H9 (cell line): Measurements from ENCODE around the gene GDI1. TPM values are rescaled to one million over a fixed set of nuclear protein-coding genes. Genes with fewer than 3 reads are reported as not detected.
A peak's percentile ranks its signal among the peaks of the same experiment; 100 is the strongest.

Experiments used
- DNase-seq: peaks from one replicate; pipeline ENCODE4 v3.0.0-alpha.2; 2017
- H2AFZ ChIP-seq: one replicate; pipeline ENCODE4 v1.6.1; 2013; ENCODE audit warnings: mild to moderate bottlenecking, low read length, control low read depth, moderate library complexity
- H2AK5ac ChIP-seq: 2 replicates; pipeline ENCODE4 v1.6.1; 2013; ENCODE audit warnings: low read length, control low read depth, mixed read lengths; ENCODE audit not compliant: insufficient read length
- H2BK120ac ChIP-seq: one replicate; pipeline ENCODE4 v1.6.1; 2013; ENCODE audit warnings: low read depth, mild to moderate bottlenecking, low read length, control low read depth, inconsistent platforms; ENCODE audit not compliant: poor library complexity, severe bottlenecking
- H2BK12ac ChIP-seq: 2 replicates; pipeline ENCODE4 v1.6.1; 2013; ENCODE audit warnings: low read length, control low read depth, mixed read lengths, low read depth; ENCODE audit not compliant: insufficient read length
- H2BK15ac ChIP-seq: 2 replicates; pipeline ENCODE4 v1.6.1; 2013; ENCODE audit warnings: low read depth, low read length, control low read depth
- H2BK20ac ChIP-seq: one replicate; pipeline ENCODE4 v1.6.1; 2013; ENCODE audit warnings: low read depth, mild to moderate bottlenecking, low read length, control low read depth, inconsistent platforms; ENCODE audit not compliant: poor library complexity, severe bottlenecking
- H2BK5ac ChIP-seq: 2 replicates; pipeline ENCODE4 v1.6.1; 2013; ENCODE audit warnings: low read length, control low read depth, mixed read lengths; ENCODE audit not compliant: insufficient read length
- H3K14ac ChIP-seq: 2 replicates; pipeline ENCODE4 v1.6.1; 2013; ENCODE audit warnings: low read length, control low read depth; ENCODE audit not compliant: insufficient read depth
- H3K18ac ChIP-seq: 2 replicates; pipeline ENCODE4 v1.6.1; 2013; ENCODE audit warnings: low read depth, mild to moderate bottlenecking, mixed read lengths, low read length, control low read depth; ENCODE audit not compliant: insufficient read length
- H3K23ac ChIP-seq: 2 replicates; pipeline ENCODE4 v1.6.1; 2013; ENCODE audit warnings: low read length, control low read depth, mixed read lengths, low read depth; ENCODE audit not compliant: insufficient read length
- H3K23me2 ChIP-seq: 2 replicates; pipeline ENCODE4 v1.6.1; 2013; ENCODE audit warnings: low read depth, mild to moderate bottlenecking, mixed read lengths, low read length, control low read depth; ENCODE audit not compliant: insufficient read length, poor library complexity, severe bottlenecking
- H3K27ac ChIP-seq: 2 replicates; pipeline ENCODE4 v1.5.1; 2013; ENCODE audit warnings: low read length, control low read depth, mixed read lengths, low read depth; ENCODE audit not compliant: insufficient read length
- H3K27me3 ChIP-seq: 2 replicates; pipeline ENCODE4 v1.6.1; 2013; ENCODE audit warnings: low read length, control low read depth, inconsistent platforms; ENCODE audit not compliant: insufficient read depth
- H3K4ac ChIP-seq: 2 replicates; pipeline ENCODE4 v1.6.1; 2013; ENCODE audit warnings: low read depth, mild to moderate bottlenecking, control low read depth, inconsistent platforms, low read length, moderate library complexity
- H3K4me1 ChIP-seq: 2 replicates; pipeline ENCODE4 v1.6.1; 2013; ENCODE audit warnings: low read length, control low read depth, inconsistent platforms; ENCODE audit not compliant: insufficient read depth
- H3K4me2 ChIP-seq: 2 replicates; pipeline ENCODE4 v1.6.1; 2013; ENCODE audit warnings: low read length, control low read depth, mixed read lengths; ENCODE audit not compliant: insufficient read length, insufficient read depth
- H3K56ac ChIP-seq: 2 replicates; pipeline ENCODE4 v1.6.1; 2013; ENCODE audit warnings: low read depth, mild to moderate bottlenecking, mixed read lengths, low read length, control low read depth; ENCODE audit not compliant: insufficient read length
- H3K79me1 ChIP-seq: 2 replicates; pipeline ENCODE4 v1.6.1; 2013; ENCODE audit warnings: low read depth, mild to moderate bottlenecking, moderate library complexity, low read length, control low read depth, inconsistent platforms; ENCODE audit not compliant: insufficient read depth, poor library complexity, severe bottlenecking
- H3K79me2 ChIP-seq: 2 replicates; pipeline ENCODE4 v1.6.1; 2013; ENCODE audit warnings: low read length, control low read depth, inconsistent platforms; ENCODE audit not compliant: insufficient read depth
- H3K9ac ChIP-seq: 2 replicates; pipeline ENCODE4 v1.6.1; 2013; ENCODE audit warnings: low read length, control low read depth, mixed read lengths; ENCODE audit not compliant: insufficient read length; ENCODE audit errors: extremely low read depth
- H3K9me3 ChIP-seq: one replicate; pipeline ENCODE4 v1.6.1; 2013; ENCODE audit warnings: low read depth, low read length, inconsistent platforms; ENCODE audit not compliant: control insufficient read depth
- H3T11ph ChIP-seq: one replicate; pipeline ENCODE4 v1.6.1; 2013; ENCODE audit warnings: mild to moderate bottlenecking, low read length, control low read depth, inconsistent platforms
- H4K20me1 ChIP-seq: one replicate; pipeline ENCODE4 v1.6.1; 2013; ENCODE audit not compliant: control insufficient read depth, insufficient read length, insufficient read depth
- H4K5ac ChIP-seq: 2 replicates; pipeline ENCODE4 v1.6.1; 2013; ENCODE audit warnings: low read depth, mild to moderate bottlenecking, mixed read lengths, low read length, control low read depth; ENCODE audit not compliant: insufficient read length
- H4K8ac ChIP-seq: replicated peaks from 2 replicates; pipeline ENCODE4 v1.6.1; 2013; ENCODE audit warnings: low read length, control low read depth, mixed read lengths, low read depth; ENCODE audit not compliant: insufficient read length
- H4K91ac ChIP-seq: 2 replicates; pipeline ENCODE4 v1.6.1; 2013; ENCODE audit warnings: low read depth, mild to moderate bottlenecking, moderate library complexity, mixed read lengths, low read length, control low read depth; ENCODE audit not compliant: insufficient read length
- H3K27ac Mint-ChIP-seq, 3 experiments: 2 replicates in 2 of 3; 3 replicates in 1 of 3; pipeline ENCODE4 v1.8.0; 2020 to 2021; ENCODE audit warnings: mixed read lengths in 3 of 3, mild to moderate bottlenecking in 1 of 3, moderate library complexity in 1 of 3
- H3K27me3 Mint-ChIP-seq: 2 replicates; pipeline ENCODE4 v1.8.0; 2021; ENCODE audit warnings: low read depth, mild to moderate bottlenecking, moderate library complexity, mixed read lengths
- H3K36me3 Mint-ChIP-seq, 3 experiments: 2 replicates in 2 of 3; 3 replicates in 1 of 3; pipeline ENCODE4 v1.8.0; 2020 to 2021; ENCODE audit warnings: low read depth in 3 of 3, mixed read lengths in 3 of 3; ENCODE audit not compliant: insufficient read depth in 1 of 3
- H3K4me1 Mint-ChIP-seq, 2 experiments: 2 replicates each; pipeline ENCODE4 v1.8.0; 2020; ENCODE audit warnings: mixed read lengths in 2 of 2
- H3K4me3 Mint-ChIP-seq, 2 experiments: 2 replicates in 1 of 2; 3 replicates in 1 of 2; pipeline ENCODE4 v1.8.0; 2020 to 2021; ENCODE audit warnings: mild to moderate bottlenecking in 2 of 2, mixed read lengths in 2 of 2, moderate library complexity in 1 of 2
- H3K9me3 Mint-ChIP-seq, 2 experiments: 2 replicates in 1 of 2; 3 replicates in 1 of 2; pipeline ENCODE4 v1.8.0; 2020; ENCODE audit warnings: mild to moderate bottlenecking in 2 of 2, mixed read lengths in 2 of 2, moderate library complexity in 1 of 2
- CTCF ChIP-seq: fragments of 200-600 bp; sonication (generic); conservative IDR thresholded peaks from 3 replicates; pipeline ENCODE4 v1.8.0; 2021; ENCODE audit warnings: antibody characterized with exemption, mild to moderate bottlenecking
- WGBS: extraction: QIAGEN DNeasy Blood & Tissue Kit; methylation state at CpG from one replicate; pipeline ENCODE4 v1.1.7; 2013; ENCODE audit warnings: missing lambda C conversion rate, low lambda C conversion rate, mixed read lengths; ENCODE audit not compliant: insufficient read length; ENCODE audit errors: extremely low coverage; 5-methylcytosine and 5-hydroxymethylcytosine counted together
- total RNA-seq: library from RNA; stranded (reverse); gene quantifications from 2 replicates; pipeline ENCODE4 v1.2.1, GENCODE V29; 2021

GDI1 gene
- total RNA-seq, 1 experiment from 2014 or later = 111 TPM

- Histone ChIP-seq H3K14ac (no peak overlapping the region), H2BK12ac (no peak overlapping the region), H3K4me1 (no peaks in the 10 kb centered on the region), H2BK5ac (no peak overlapping the region), H2BK120ac (no peak overlapping the region), H2AFZ (no peak overlapping the region), H3K27me3 (no peaks in the 10 kb centered on the region; the same call in 1 of the 2 replicates), H2BK20ac (no peak overlapping the region), H3K9me3 (peaks cover 9% of the 10 kb centered on the region), H3K79me1 (no peaks in the 10 kb centered on the region), H4K8ac (no peak overlapping the region), H4K5ac (no peak overlapping the region), H3T11ph (no peak overlapping the region), H4K91ac (no peak overlapping the region), H3K56ac (no peak overlapping the region), H3K27ac (no peak overlapping the region), H3K9ac (no peak overlapping the region), H2AK5ac (no peak overlapping the region), H2BK15ac (no peak overlapping the region), H3K23me2 (peaks cover 8% of the 10 kb centered on the region), H3K18ac (no peak overlapping the region), H3K23ac (no peak overlapping the region), H3K79me2 (no peaks in the 10 kb centered on the region), H3K4me2 (no peak overlapping the region), H4K20me1 (no peaks in the 10 kb centered on the region), H3K4ac (no peak overlapping the region)
- H3K4me3 Mint-ChIP-seq = peak overlapping the region; percentile 65 to 88
- peaks cover 0 to 7% of the 10 kb centered on the region in 2 experiments; a peak in 1 of 4 replicates for H3K4me1 Mint-ChIP-seq
- H3K9me3 Mint-ChIP-seq = peaks cover 65 to 85% of the 10 kb centered on the region in 2 experiments
- peak overlapping the region in 1 of 3 experiments; percentile 22; a peak in 1 of 7 replicates for H3K27ac Mint-ChIP-seq
- peaks cover 25 to 32% (median 26%) of the 10 kb centered on the region in 3 experiments for H3K36me3 Mint-ChIP-seq
- no peak for TF ChIP-seq CTCF
- H3K27me3 Mint-ChIP-seq = peaks cover 25% of the 10 kb centered on the region
- no CpG with 5 or more reads among the region's 65 CpGs for WGBS
- DNase-seq = peak; percentile 75
Observed at GRCh38 chrX:154457491-154458115, 20.6 kb downstream of the GDI1 start.
